ENCODE data around the gene APOH.
"Not testable (repeated sequence)": the region's sequence is repeated elsewhere in the genome, so short reads cannot be mapped to it uniquely, and the experiment has no call there.

Gene APOH, protein sequence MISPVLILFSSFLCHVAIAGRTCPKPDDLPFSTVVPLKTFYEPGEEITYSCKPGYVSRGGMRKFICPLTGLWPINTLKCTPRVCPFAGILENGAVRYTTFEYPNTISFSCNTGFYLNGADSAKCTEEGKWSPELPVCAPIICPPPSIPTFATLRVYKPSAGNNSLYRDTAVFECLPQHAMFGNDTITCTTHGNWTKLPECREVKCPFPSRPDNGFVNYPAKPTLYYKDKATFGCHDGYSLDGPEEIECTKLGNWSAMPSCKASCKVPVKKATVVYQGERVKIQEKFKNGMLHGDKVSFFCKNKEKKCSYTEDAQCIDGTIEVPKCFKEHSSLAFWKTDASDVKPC

DNA sequence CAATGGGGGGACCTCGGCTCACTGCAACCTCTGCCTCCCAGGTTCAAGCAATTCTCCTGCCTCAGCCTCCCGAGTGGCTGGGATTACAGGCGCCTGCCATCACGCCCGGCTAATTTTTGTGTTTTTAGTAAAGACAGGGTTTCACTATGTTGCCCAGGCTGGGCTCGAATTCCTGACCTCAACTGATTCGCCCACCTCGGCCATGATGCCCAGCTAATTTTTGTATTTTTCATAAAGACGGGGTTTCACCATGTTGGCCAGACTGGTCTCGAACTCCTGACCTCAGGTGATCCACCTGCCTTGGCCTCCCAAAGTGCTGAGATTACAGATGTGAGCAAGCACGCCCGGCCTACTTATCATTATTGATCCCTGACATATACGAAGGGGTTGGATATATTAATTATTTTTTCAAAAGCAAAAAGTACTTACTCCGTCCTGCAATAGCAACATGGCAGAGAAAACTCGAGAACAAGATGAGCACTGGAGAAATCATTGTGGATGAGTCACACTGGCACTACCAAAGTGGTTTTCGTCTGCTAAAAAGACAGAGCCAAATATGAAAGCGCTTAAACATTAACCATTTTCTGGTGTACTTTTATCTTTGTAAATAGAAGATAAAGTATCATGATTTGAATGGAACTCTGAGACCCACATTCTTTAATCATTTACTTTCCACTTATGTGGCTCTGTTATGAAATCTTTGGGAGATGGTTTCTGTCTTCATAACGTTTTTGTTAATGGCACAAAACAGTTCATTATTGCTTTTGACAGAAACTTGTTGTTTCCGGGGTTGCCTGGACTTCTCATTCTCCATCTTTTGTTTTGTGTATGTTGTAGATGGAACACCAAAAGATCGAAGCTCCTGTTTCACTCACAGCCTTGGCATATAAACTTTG lies at the start of gene APOH:
TSS of gene APOH (minus strand) at position 529 of the 896 bp plus-strand sequence. CDS start at position 493, 36 bp downstream.
- no peak for DNase-seq

- DNase-seq: no peak
These were observed 48.0 kb upstream of the APOH start for GRCh38 chr17:66277191-66277590.

- no peak for DNase-seq
These were observed 47.2 kb upstream of the APOH start for GRCh38 chr17:66276328-66276937.

DNA sequence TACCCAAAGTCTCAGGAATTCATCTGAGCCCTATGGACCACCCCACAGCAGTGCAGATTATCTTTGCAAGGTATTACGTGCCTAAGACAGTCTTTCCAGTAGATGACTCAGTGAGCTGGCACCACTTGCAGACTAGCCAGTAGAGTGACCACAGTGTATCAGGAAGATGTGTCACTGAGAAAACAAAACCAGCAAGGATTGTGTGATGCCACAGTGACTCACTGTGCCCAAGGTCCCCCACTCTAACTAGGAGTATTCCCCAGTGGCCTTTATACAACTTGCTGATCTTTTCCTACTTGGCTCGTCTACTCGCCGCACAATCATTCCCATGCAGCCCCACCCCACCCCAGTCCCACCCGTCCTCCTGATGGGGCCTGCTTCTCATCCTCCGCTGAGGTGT lies 46.4 kb upstream of the APOH start:
- DNase-seq: no peak

DNA sequence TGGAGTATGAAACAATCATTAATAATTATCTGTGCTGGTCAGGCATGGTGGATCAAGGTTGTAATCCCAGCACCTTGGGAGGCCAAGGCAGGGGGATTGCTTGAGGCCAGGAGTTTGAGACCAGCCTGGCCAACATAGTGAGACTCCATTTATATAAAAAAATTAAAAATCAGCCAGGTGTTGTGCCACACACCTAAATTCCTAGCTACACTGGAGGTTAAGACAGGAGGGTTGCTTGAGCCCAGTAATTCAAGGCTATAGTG lies 44.3 kb upstream of the APOH start:
- no peak for DNase-seq

DNA sequence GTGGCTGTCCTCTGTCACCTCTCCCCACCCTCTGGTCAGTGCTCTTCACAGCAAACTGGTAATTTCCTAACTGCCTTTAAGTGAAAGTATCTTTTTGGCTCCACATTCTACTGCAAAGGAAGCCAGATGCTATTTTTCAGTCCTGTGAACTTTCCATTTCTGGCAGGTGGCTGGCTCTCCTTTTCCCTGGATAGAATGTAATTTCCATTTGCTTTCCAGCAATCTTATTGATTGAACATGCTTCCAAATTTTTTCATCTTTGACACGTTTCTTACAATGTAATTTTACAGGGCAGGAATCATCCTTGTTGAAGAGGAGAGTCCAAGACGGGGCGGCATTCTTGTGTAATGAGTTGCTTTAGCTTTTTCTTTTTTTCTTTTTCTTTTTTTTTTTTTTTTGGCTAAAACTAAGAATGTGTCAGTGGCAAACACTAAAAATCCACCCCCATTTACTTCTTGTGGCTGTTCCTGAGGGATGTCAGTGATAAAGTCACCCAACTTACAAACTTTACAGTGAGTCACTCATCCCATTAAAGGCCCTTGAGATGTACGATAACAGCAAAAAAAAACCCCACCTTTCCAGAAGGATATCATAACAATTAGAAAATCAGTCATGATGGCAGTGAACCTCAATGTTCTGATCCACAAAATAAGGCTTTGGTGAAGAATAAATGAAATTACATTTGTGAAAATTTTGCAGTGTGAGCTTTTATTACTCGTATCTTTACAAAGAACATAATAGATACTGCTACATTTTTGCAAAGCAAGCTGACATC lies 43.8 kb upstream of the APOH start:
- no peak for DNase-seq

- no peak for DNase-seq
These were observed 42.3 kb upstream of the APOH start for GRCh38 chr17:66271512-66271911.

- DNase-seq: no peak
These were observed 40.9 kb upstream of the APOH start for GRCh38 chr17:66270106-66270505.

- DNase-seq: no peak
These were observed 39.2 kb upstream of the APOH start for GRCh38 chr17:66268247-66268927.

- no peak for DNase-seq
These were observed 35.5 kb upstream of the APOH start for GRCh38 chr17:66264696-66265095.

- DNase-seq: no peak
These were observed 33.6 kb upstream of the APOH start for GRCh38 chr17:66262767-66263166.

DNA sequence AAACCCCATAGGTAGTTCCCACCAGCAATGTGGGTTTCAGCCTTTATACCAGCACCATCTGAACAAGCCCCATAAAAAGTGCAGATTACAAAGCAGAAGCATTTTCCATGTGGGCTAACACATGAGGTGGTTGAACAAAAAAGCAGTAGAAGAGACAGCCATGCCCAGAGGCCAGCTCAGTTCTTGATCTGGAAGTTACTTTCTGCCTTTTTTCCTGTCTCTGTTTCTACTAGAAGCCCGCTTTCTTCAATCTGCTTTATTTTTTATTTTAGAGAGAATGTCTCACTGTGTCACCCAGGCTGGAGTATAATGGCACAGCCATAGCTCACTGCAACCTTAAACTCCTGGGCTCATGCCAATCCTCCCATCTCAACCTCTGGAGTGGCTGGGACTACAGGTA lies 31.5 kb upstream of the APOH start:
- DNase-seq: no peak

DNA sequence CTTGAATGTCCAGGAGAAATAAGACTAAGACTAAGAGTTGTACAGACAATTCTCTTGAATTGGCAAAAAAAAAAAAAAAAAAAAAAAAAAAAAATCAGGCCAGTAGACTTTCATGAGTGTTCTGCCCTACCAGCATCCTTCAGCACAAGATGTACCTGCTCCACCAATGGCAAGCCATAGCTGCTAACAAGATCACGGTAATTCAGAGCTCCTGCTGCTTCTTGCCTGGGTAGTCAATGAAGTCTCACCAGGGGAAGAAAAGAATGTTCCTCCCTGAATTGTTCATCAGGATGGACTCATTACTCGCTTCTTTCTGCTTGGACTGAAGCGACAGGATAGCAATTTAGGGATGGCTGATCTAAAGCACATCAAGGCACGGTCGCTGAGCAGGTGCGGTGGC lies 31.1 kb upstream of the APOH start:
- DNase-seq: no peak

- DNase-seq: peak in 1 of 2 experiments; percentile 7
These were observed 26.3 kb upstream of the APOH start for GRCh38 chr17:66255527-66255971.

DNA sequence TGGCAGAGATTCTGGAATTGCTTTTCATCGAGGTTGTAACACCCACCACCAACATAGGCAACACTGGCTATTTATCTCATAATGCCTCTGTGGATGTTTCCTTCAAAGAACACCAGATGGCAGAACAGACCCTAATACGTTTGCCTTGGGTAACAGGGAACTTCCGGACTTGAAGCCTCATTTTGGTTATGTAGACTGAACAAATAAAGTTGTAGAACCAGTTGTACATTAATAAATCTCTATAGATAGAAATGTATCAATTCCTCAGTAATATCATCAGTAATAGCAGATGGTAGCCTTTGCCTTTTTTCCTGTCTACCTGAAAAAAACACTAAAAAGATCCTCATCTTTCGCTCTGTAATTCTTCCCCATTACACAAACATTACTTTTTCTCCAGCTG lies 25.9 kb upstream of the APOH start:
- DNase-seq: peak; percentile 79 to 86

GRCh38 chr17:66253458-66253857 lies 24.2 kb upstream of the APOH start:
- DNase-seq: not testable (repeated sequence)

DNA sequence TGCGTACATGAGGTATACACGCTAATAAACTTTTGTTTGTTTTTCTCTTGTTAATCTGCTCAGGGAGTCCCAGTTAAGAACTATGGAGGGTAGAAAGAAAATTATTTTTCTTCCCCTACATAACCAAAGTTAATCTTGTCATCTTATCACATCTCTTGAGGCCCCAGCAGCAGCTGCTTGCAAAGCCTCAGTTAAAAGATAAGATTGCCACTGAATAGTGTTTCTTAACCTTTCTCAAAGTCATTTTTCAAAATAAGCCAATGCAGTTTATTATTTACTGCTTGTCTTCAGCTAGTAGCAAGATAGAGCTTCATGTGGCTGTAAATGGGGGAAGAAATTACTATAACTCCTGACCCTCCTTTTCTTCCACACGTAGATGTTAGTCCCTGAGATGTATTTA lies 21.5 kb upstream of the APOH start:
- DNase-seq: no peak

DNA sequence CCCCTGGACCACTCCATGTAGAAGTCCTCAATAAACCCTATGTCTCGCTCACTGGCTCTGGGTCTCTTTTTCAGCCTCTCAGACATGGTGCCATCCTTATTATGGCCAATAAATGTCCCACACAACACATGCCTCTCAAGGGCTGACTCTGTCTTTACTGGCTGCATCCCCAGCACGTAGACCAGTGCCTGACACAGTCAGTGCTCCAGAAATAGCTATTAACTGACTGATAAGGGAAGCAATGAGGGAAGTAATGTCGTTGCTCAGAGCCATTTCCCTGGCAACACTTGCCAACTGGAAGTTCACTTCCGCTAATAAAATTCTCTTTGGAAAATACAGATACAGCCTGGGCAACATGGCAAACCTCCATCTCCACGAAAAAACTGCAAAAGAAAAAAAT lies 19.1 kb upstream of the APOH start:
- DNase-seq: no peak

DNA sequence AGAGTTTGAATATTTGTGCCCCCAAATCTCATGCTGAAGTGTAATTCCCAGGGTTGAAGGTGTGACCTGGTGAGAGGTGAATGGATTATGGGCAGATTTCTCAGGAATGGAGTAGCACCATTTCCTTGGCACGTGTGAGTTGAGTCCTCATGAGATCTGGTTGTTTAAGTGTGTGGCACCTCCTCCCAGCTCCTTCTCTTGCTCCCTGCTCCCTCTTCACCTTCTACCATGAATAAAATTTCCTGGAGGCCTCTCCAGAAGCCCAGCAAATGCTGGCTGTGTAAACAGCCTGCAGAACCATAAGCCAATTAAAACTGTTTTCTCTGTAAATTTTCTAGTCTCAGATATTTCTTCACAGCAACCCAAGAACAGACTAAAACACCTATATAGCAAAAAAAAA lies 12.6 kb upstream of the APOH start:
- no peak for DNase-seq

- no peak for DNase-seq
These were observed 11.4 kb upstream of the APOH start for GRCh38 chr17:66240630-66241029.

DNA sequence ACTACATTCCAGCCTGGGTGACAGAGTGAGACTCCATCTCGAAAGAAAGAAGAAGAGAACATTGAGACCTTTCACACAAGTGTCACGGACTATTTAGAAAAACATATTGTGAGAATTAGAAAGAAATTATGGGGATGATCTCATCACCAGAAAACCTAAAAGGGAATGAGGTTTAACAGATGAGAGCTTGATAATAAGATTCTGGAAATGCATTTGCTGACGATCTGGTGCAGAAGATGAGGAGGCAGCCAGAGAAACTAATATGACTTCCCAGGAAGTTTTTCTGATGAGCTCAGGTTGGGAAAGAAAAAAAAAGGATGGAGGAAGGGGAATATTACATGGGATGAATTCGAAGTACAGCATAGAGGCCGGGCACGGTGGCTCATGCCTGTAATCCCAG lies 10.8 kb upstream of the APOH start:
- DNase-seq: no peak

GRCh38 chr17:66235377-66235994 lies 6.3 kb upstream of the APOH start:
- no peak for DNase-seq
